ENCODE data around the gene POU5F1.

DNA sequence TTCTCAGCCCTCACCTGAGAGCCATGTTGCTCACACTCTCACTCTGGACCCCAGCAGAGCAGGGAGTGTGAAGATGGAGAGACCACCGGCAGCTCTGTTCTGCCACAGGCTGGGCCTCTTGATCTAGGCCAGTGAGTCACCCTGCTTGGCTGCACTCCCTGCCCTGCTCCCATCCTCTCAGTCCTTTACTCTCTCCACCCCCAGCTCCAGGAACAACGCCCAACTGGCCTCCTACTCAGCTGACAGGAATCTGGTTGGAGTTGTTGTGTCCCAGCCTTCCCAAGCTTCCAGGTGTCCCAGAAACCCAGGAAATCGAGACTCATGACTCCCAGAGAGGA is 56.0 kb downstream of the POU5F1 start, which contains the start of gene PSORS1C1:
- TF ChIP-seq CTCF (IDR thresholded peaks at IDR 0.05): no peak
- TF ChIP-seq, protein P1, sequence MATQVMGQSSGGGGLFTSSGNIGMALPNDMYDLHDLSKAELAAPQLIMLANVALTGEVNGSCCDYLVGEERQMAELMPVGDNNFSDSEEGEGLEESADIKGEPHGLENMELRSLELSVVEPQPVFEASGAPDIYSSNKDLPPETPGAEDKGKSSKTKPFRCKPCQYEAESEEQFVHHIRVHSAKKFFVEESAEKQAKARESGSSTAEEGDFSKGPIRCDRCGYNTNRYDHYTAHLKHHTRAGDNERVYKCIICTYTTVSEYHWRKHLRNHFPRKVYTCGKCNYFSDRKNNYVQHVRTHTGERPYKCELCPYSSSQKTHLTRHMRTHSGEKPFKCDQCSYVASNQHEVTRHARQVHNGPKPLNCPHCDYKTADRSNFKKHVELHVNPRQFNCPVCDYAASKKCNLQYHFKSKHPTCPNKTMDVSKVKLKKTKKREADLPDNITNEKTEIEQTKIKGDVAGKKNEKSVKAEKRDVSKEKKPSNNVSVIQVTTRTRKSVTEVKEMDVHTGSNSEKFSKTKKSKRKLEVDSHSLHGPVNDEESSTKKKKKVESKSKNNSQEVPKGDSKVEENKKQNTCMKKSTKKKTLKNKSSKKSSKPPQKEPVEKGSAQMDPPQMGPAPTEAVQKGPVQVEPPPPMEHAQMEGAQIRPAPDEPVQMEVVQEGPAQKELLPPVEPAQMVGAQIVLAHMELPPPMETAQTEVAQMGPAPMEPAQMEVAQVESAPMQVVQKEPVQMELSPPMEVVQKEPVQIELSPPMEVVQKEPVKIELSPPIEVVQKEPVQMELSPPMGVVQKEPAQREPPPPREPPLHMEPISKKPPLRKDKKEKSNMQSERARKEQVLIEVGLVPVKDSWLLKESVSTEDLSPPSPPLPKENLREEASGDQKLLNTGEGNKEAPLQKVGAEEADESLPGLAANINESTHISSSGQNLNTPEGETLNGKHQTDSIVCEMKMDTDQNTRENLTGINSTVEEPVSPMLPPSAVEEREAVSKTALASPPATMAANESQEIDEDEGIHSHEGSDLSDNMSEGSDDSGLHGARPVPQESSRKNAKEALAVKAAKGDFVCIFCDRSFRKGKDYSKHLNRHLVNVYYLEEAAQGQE (IDR thresholded peaks at IDR 0.05; ENCODE audit: insufficient read depth in 1 of 2, low read depth in 2 of 2, low read length in 1 of 2): no peak
- no peak; the same call in 1 of the 2 replicates for TF ChIP-seq POLR2AphosphoS5 (IDR thresholded peaks at IDR 0.05; ENCODE audit: low read depth, low read length)
- TF ChIP-seq TCF7L2 (IDR thresholded peaks at IDR 0.05; ENCODE audit: low read depth, low read length): no peak

All from Panc1 (cell line).